Measurements from ENCODE around the gene ZDHHC8. TPM values are rescaled to one million over a fixed set of nuclear protein-coding genes. Genes with fewer than 3 reads are reported as not detected.

ZDHHC8 gene
- total and polyA plus RNA-seq, 10 of the 15 experiments (the other 5 are each of a cell fraction or from before 2014, with no cell fraction given), result 0.03 to 46.3 (median 5.3) TPM

DNA sequence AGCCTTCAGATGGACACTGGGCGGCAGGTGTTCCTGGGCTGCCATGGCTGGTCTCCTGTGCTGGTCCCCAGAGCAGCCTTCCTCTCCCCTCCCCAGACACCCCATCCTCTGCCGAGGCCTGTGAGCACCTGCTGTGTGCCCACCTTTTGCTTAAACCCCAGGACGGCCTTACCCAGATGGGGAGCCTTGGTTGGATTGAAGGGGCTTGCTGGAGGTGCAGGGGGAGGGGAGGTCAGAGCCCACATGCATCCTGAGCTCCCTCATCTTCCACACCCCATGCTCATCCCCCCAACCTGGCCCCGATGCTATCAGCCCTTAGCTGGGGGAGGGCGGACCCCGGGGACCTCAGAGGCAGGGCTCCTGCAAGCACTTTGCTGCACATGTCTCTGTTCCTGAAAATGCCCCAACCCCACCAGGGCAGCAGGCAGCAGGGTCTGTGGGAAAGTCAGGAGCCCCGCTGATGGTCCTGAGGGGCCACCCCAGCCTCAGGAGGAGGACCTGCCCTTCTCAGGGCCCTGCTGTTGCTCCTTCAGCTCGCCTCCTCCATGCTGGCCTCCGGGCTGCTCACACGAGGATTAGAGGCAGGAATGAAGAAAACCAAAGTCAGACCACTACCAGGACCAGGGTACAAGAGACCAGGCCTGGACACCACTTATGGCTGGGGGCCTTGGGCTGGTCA lies 60.8 kb downstream of the ZDHHC8 start:
- Histone ChIP-seq H3K4me3 (no peak overlapping the region), H2AFZ (ENCODE audit: control insufficient read depth, low read depth, low read length) (no peak overlapping the region), H3K27me3 (replicated peaks in 1 of 2; ENCODE audit: control insufficient read depth in 2 of 2, insufficient read depth in 2 of 2, low read length in 1 of 2) (no peaks in the 10 kb centered on the region; a peak in 2 of 4 replicates), H4K20me1 (ENCODE audit: control insufficient read depth, insufficient read depth) (no peaks in the 10 kb centered on the region), H3K4me2 (ENCODE audit: control insufficient read depth, insufficient read depth) (no peak overlapping the region), H3K27ac (ENCODE audit: control insufficient read depth, insufficient read depth) (no peak overlapping the region), H3K36me3 (ENCODE audit: control insufficient read depth in 2 of 2, insufficient read depth in 2 of 2, low read length in 1 of 2) (no peaks in the 10 kb centered on the region), H3K9ac (ENCODE audit: control insufficient read depth, insufficient read depth, low read length) (no peak overlapping the region), H3K4me1 (ENCODE audit: control insufficient read depth, insufficient read depth, low read length) (no peaks in the 10 kb centered on the region), H3K9me3 (replicated peaks; ENCODE audit: control insufficient read depth, insufficient read depth, low read length) (no peaks in the 10 kb centered on the region), H3K79me2 (ENCODE audit: control insufficient read depth, insufficient read depth, low read length) (no peaks in the 10 kb centered on the region)
- DNase-seq (ENCODE audit: low read depth, low spot score), result no peak
- BruUV-seq (replicated peaks), result no TSS peak
- ChIA-PET CTCF (interaction anchor here (0.7 to 0.8 kb wide), 2 partner anchors 18 to 35 kb away, joined by 3 to 4 read pairs; no protein-coding TSS in a partner anchor), SMC1A (ENCODE audit: uncharacterized antibody, unreplicated experiment) (no interaction called here), RAD21 (ENCODE audit: unreplicated experiment) (interaction anchor here (0.9 kb wide), 1 partner anchor 94 kb away, joined by 3 read pairs; no protein-coding TSS in a partner anchor), POLR2A (no interaction called here)
- WGBS (ENCODE audit: insufficient coverage, insufficient replicate concordance, low lambda C conversion rate, missing lambda C conversion rate), result 35% methylated on average over 9 of the region's 10 CpGs
- intact Hi-C loops (cut with micrococcal nuclease; ENCODE audit: unreplicated experiment) (no loop called here), in situ Hi-C loops (cut with MboI) (no loop called here)
- no peak for ATAC-seq
- no peak for FAIRE-seq
- TF ChIP-seq CHD4 (IDR thresholded peaks at IDR 0.05) (no peak), TCF12 (IDR thresholded peaks at IDR 0.05; ENCODE audit: low read depth, low read length) (no peak), TAF1 (IDR thresholded peaks at IDR 0.05; ENCODE audit: borderline replicate concordance, low read depth, low read length) (no peak), ZBTB33 (IDR thresholded peaks at IDR 0.05) (no peak), WRNIP1 (IDR thresholded peaks at IDR 0.05; ENCODE audit: borderline replicate concordance, low read depth, low read length) (no peak), CHD2 (IDR thresholded peaks at IDR 0.05; ENCODE audit: borderline replicate concordance, low read depth, low read length) (no peak), DPF2 (IDR thresholded peaks at IDR 0.05) (no peak), ZBTB11 (CRISPR knock-in tag; IDR thresholded peaks at IDR 0.05) (no peak), MYC (IDR thresholded peaks at IDR 0.05; ENCODE audit: insufficient read depth, insufficient read length, insufficient replicate concordance, low read length, severe bottlenecking) (no peak), SPI1 (IDR thresholded peaks at IDR 0.05; ENCODE audit: borderline replicate concordance, insufficient read depth, low read depth, low read length) (no peak), ASH2L (IDR thresholded peaks at IDR 0.05; ENCODE audit: borderline replicate concordance, low read depth) (no peak), MEF2A (IDR thresholded peaks at IDR 0.05; ENCODE audit: insufficient read depth, low read depth, low read length) (no peak)
- TF ChIP-seq, protein P1, sequence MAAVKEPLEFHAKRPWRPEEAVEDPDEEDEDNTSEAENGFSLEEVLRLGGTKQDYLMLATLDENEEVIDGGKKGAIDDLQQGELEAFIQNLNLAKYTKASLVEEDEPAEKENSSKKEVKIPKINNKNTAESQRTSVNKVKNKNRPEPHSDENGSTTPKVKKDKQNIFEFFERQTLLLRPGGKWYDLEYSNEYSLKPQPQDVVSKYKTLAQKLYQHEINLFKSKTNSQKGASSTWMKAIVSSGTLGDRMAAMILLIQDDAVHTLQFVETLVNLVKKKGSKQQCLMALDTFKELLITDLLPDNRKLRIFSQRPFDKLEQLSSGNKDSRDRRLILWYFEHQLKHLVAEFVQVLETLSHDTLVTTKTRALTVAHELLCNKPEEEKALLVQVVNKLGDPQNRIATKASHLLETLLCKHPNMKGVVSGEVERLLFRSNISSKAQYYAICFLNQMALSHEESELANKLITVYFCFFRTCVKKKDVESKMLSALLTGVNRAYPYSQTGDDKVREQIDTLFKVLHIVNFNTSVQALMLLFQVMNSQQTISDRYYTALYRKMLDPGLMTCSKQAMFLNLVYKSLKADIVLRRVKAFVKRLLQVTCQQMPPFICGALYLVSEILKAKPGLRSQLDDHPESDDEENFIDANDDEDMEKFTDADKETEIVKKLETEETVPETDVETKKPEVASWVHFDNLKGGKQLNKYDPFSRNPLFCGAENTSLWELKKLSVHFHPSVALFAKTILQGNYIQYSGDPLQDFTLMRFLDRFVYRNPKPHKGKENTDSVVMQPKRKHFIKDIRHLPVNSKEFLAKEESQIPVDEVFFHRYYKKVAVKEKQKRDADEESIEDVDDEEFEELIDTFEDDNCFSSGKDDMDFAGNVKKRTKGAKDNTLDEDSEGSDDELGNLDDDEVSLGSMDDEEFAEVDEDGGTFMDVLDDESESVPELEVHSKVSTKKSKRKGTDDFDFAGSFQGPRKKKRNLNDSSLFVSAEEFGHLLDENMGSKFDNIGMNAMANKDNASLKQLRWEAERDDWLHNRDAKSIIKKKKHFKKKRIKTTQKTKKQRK (IDR thresholded peaks at IDR 0.05; ENCODE audit: low read depth, low read length), result no peak

Measured in GM12878 (cell line).